Activated CD4-positive, alpha-beta T cell treated with anti-CD3 and anti-CD28 coated beads, Interleukin-2, Interleukin-4, amounts not matched to agents 100 ng/mL and 50 ng/mL, durations not matched to agents 16 hours and 8 hours (primary cell): Measurements from ENCODE around the gene NOP16.
"Not testable (repeated sequence)": the region's sequence is repeated elsewhere in the genome, so short reads cannot be mapped to it uniquely, and the experiment has no call there.

Experiments used
- DNase-seq: peaks from one replicate; pipeline ENCODE4 v3.0.0-alpha.2; 2020; ENCODE audit warnings: low spot score

Gene NOP16

GRCh38 chr5:176409765-176410164 lies 21.4 kb upstream of the NOP16 start:
- DNase-seq: no peak

GRCh38 chr5:176408590-176408989 lies 20.2 kb upstream of the NOP16 start:
- no peak for DNase-seq

GRCh38 chr5:176408252-176408573 lies 19.8 kb upstream of the NOP16 start:
- DNase-seq: not testable (repeated sequence)

- DNase-seq: no peak
Measured at GRCh38 chr5:176407456-176408251, 19.3 kb upstream of the NOP16 start.

- no peak for DNase-seq
Measured at GRCh38 chr5:176406436-176407052, 18.1 kb upstream of the NOP16 start.

- no peak for DNase-seq
Measured at GRCh38 chr5:176405656-176406435, 17.4 kb upstream of the NOP16 start.

- no peak for DNase-seq
Measured at GRCh38 chr5:176401281-176402205, 13.1 kb upstream of the NOP16 start.

GRCh38 chr5:176400382-176401156 lies 12.2 kb upstream of the NOP16 start:
- DNase-seq: no peak

- no peak for DNase-seq
Measured at GRCh38 chr5:176397736-176398420, 9.5 kb upstream of the NOP16 start.

- DNase-seq: no peak
Measured at GRCh38 chr5:176396330-176396729, 7.9 kb upstream of the NOP16 start.

- no peak for DNase-seq
Measured at GRCh38 chr5:176394881-176395675, 6.7 kb upstream of the NOP16 start.

GRCh38 chr5:176394096-176394495 lies 5.7 kb upstream of the NOP16 start:
- DNase-seq: no peak

- DNase-seq: no peak
Measured at GRCh38 chr5:176392526-176392925, 4.1 kb upstream of the NOP16 start.

GRCh38 chr5:176391999-176392398 lies 3.6 kb upstream of the NOP16 start:
- no peak for DNase-seq

GRCh38 chr5:176391479-176391878 lies 3.1 kb upstream of the NOP16 start:
- DNase-seq: no peak

GRCh38 chr5:176389135-176390123 lies 1.0 kb upstream of the NOP16 start:
- DNase-seq: no peak

- peak; percentile 13 for DNase-seq
Measured at GRCh38 chr5:176388003-176388443, 375 bp downstream of the NOP16 start.

GRCh38 chr5:176387384-176387925 lies 943 bp downstream of the NOP16 start:
- no peak for DNase-seq
